GM23338 (cell line): ENCODE measurements around the gene ADH5. TPM values are rescaled to one million over a fixed set of nuclear protein-coding genes. Genes with fewer than 3 reads are reported as not detected.
A peak's percentile ranks its signal among the peaks of the same experiment; 100 is the strongest.
"Not testable (repeated sequence)": the region's sequence is repeated elsewhere in the genome, so short reads cannot be mapped to it uniquely, and the experiment has no call there.

Experiments used
- ATAC-seq: fragments of 200-7000 bp; cut with Tn5 transposase; 3 replicates; pipeline ENCODE4 v1.9.1; 2020
- DNase-seq: peaks from one replicate; pipeline ENCODE4 v3.0.0-alpha.2; 2015; ENCODE audit warnings: low spot score
- H2AFZ ChIP-seq: fragments of 200-600 bp; sonication (generic); 2 replicates; pipeline ENCODE4 v1.8.0; 2016; ENCODE audit warnings: antibody characterized with exemption, mild to moderate bottlenecking, moderate library complexity
- H3F3A ChIP-seq: fragments of 200-600 bp; sonication (generic); replicated peaks from 2 replicates; pipeline ENCODE4 v1.8.0; 2017; ENCODE audit warnings: antibody characterized with exemption, mixed run types, low read depth
- H3K27ac ChIP-seq: fragments of 200-600 bp; sonication (generic); 2 replicates; pipeline ENCODE4 v1.6.1; 2016; ENCODE audit warnings: low read depth
- H3K27me3 ChIP-seq: fragments of 200-600 bp; sonication (generic); 2 replicates; pipeline ENCODE4 v1.8.0; 2016; ENCODE audit warnings: mild to moderate bottlenecking, mixed run types, moderate library complexity; ENCODE audit not compliant: insufficient read depth
- H3K36me3 ChIP-seq: fragments of 200-600 bp; sonication (generic); 2 replicates; pipeline ENCODE4 v1.8.0; 2016; ENCODE audit warnings: mild to moderate bottlenecking; ENCODE audit not compliant: insufficient read depth
- H3K4me1 ChIP-seq: fragments of 200-600 bp; sonication (generic); 2 replicates; pipeline ENCODE4 v1.8.0; 2016; ENCODE audit warnings: mild to moderate bottlenecking, moderate library complexity; ENCODE audit not compliant: insufficient read depth
- H3K4me2 ChIP-seq: fragments of 200-600 bp; sonication (generic); 2 replicates; pipeline ENCODE4 v1.7.1; 2017; ENCODE audit warnings: mixed run types
- H3K4me3 ChIP-seq: fragments of 200-600 bp; sonication (generic); 2 replicates; pipeline ENCODE4 v1.6.1; 2016; ENCODE audit warnings: mixed run types
- H3K79me2 ChIP-seq: fragments of 200-600 bp; sonication (generic); replicated peaks from 2 replicates; pipeline ENCODE4 v1.8.0; 2017; ENCODE audit warnings: mild to moderate bottlenecking; ENCODE audit not compliant: insufficient read depth
- H3K9me2 ChIP-seq: fragments of 200-600 bp; sonication (generic); 2 replicates; pipeline ENCODE4 v1.8.0; 2017; ENCODE audit not compliant: insufficient read depth
- H4K20me1 ChIP-seq: fragments of 200-600 bp; sonication (generic); replicated peaks from 2 replicates; pipeline ENCODE4 v1.8.0; 2017; ENCODE audit warnings: mild to moderate bottlenecking; ENCODE audit not compliant: insufficient read depth
- H3K27ac Mint-ChIP-seq: 2 replicates; pipeline ENCODE4 v1.8.0; 2020; ENCODE audit warnings: inconsistent platforms, mild to moderate bottlenecking, moderate library complexity, mixed read lengths
- H3K27me3 Mint-ChIP-seq: 3 replicates; pipeline ENCODE4 v1.8.0; 2022; ENCODE audit warnings: low read depth, mild to moderate bottlenecking, moderate library complexity, mixed read lengths, inconsistent platforms; ENCODE audit not compliant: insufficient read depth, poor library complexity
- H3K36me3 Mint-ChIP-seq: 3 replicates; pipeline ENCODE4 v1.8.0; 2021; ENCODE audit warnings: low read depth, mild to moderate bottlenecking, inconsistent platforms, moderate library complexity, mixed read lengths
- H3K4me1 Mint-ChIP-seq: 3 replicates; pipeline ENCODE4 v1.8.0; 2020; ENCODE audit warnings: mild to moderate bottlenecking, inconsistent platforms, mixed read lengths
- H3K4me3 Mint-ChIP-seq: 3 replicates; pipeline ENCODE4 v1.8.0; 2021; ENCODE audit warnings: moderate library complexity, mild to moderate bottlenecking, inconsistent platforms, mixed read lengths
- H3K9me3 Mint-ChIP-seq: 3 replicates; pipeline ENCODE4 v1.8.0; 2020; ENCODE audit warnings: moderate library complexity, mild to moderate bottlenecking, inconsistent platforms, mixed read lengths
- CREB1 ChIP-seq: fragments of 250-450 bp; sonication (Bioruptor Pico); IDR thresholded peaks from 2 replicates; pipeline ENCODE4 v1.5.0; 2020; ENCODE audit warnings: low read depth, mild to moderate bottlenecking, moderate library complexity
- CTCF ChIP-seq, 2 experiments: fragments of 200-600 bp in 1 of 2; sonication (generic) in 1 of 2; conservative IDR thresholded peaks; 2 replicates each; pipeline versions ENCODE4 v1.5.1 to v1.6.1; 2016 to 2017; ENCODE audit warnings: antibody characterized with exemption in 2 of 2, low read depth in 2 of 2, mild to moderate bottlenecking in 2 of 2, moderate library complexity in 1 of 2
- EZH2 ChIP-seq: fragments of 200-600 bp; sonication (generic); IDR thresholded peaks from one replicate; pipeline ENCODE4 v1.8.0; 2017; ENCODE audit warnings: antibody characterized with exemption, mild to moderate bottlenecking, low read depth; ENCODE audit not compliant: unreplicated experiment
- EZH2phosphoT487 ChIP-seq: fragments of 200-600 bp; sonication (generic); IDR thresholded peaks from one replicate; pipeline ENCODE4 v1.8.1; 2018; ENCODE audit warnings: antibody characterized with exemption; ENCODE audit not compliant: unreplicated experiment
- JUNB ChIP-seq: IDR thresholded peaks from one replicate; pipeline ENCODE4 v1.6.1; 2016; ENCODE audit warnings: antibody characterized with exemption; ENCODE audit not compliant: unreplicated experiment
- NANOG ChIP-seq: IDR thresholded peaks from 2 replicates; pipeline ENCODE4 v1.6.1; 2016; ENCODE audit warnings: antibody characterized with exemption, borderline replicate concordance
- POLR2AphosphoS5 ChIP-seq: IDR thresholded peaks from 2 replicates; pipeline ENCODE4 v1.6.1; 2016; ENCODE audit warnings: antibody characterized with exemption, low read depth
- STAT1 ChIP-seq: IDR thresholded peaks from one replicate; pipeline ENCODE4 v1.6.1; 2016; ENCODE audit warnings: antibody characterized with exemption; ENCODE audit not compliant: unreplicated experiment
- ZNF114 ChIP-seq: fragments of 250-450 bp; sonication (Bioruptor Pico); IDR thresholded peaks from 2 replicates; pipeline ENCODE4 v1.5.0; 2020; ENCODE audit warnings: mild to moderate bottlenecking, moderate library complexity
- ZNF331 ChIP-seq: fragments of 250-450 bp; sonication (Bioruptor Pico); IDR thresholded peaks from 2 replicates; pipeline ENCODE4 v1.5.0; 2020; ENCODE audit warnings: low read depth, mild to moderate bottlenecking, moderate library complexity
- ZNF462 ChIP-seq: fragments of 250-450 bp; sonication (Bioruptor Pico); IDR thresholded peaks from 2 replicates; pipeline ENCODE4 v1.5.0; 2020; ENCODE audit warnings: mild to moderate bottlenecking, moderate library complexity
- polyA plus RNA-seq: library from polyadenylated mRNA; unstranded; fragments of >200 nt; fragmentation: Nextera tagmentation; extraction: Ambion mirVana; gene quantifications from 2 replicates; pipeline ENCODE4 v1.2.1, GENCODE V29; 2016
- total RNA-seq: library from RNA; depleted of rRNA; stranded (reverse); fragments of >200 nt; shearing (Covaris generic); gene quantifications from 2 replicates; pipeline ENCODE4 v1.2.3, GENCODE V29; 2014
- TF ChIP-seq, protein P1 (sequence below): IDR thresholded peaks from 2 replicates; pipeline ENCODE4 v1.6.1; 2016; ENCODE audit warnings: antibody characterized with exemption

The ADH5 gene
- total and polyA plus RNA-seq, 2 experiments from 2014 or later, result 224 to 250 TPM

- TF ChIP-seq ZNF331 (no peak), JUNB (no peak)
Measured at GRCh38 chr4:99099311-99099710, 10.7 kb upstream of the ADH5 start (continued).

GRCh38 chr4:99091841-99092240 is 3.3 kb upstream of the ADH5 start:
- Histone ChIP-seq H3K79me2 (peaks cover 29% of the 10 kb centered on the region), H3K4me1 (peaks cover 18% of the 10 kb centered on the region)
- not testable (repeated sequence) for H3K36me3 ChIP-seq, H3K9me2 ChIP-seq, H2AFZ ChIP-seq, H3K9me3 Mint-ChIP-seq, H3K27me3 ChIP-seq, H3K27ac Mint-ChIP-seq, H3F3A ChIP-seq, H3K4me3 ChIP-seq, ATAC-seq, H3K4me3 Mint-ChIP-seq, H3K4me2 ChIP-seq, H4K20me1 ChIP-seq, DNase-seq, H3K27ac ChIP-seq
- Mint-ChIP-seq H3K4me1 (peaks cover 28% of the 10 kb centered on the region), H3K36me3 (peaks cover 15% of the 10 kb centered on the region), H3K27me3 (peaks cover 14% of the 10 kb centered on the region)

DNA sequence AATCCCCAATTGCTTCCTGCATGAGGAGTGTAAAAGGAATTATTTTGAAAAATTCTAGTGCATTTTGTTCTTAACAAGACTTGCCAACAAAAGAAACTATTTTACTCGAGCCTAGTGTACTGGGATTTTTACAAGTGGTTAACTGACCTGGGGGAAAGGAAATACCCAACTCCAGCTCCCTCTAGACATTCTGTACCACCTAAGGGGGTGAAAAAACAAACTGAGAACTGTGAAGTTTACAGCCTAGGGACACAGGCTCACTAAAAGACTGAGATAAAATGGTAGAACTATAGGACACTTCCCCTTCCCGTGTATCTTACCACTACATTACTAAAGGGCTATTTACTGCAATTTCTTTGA is 2.6 kb upstream of the ADH5 start:
- Histone ChIP-seq H3K4me1 (peaks cover 18% of the 10 kb centered on the region), H3F3A (no peaks in the 10 kb centered on the region), H2AFZ (no peak overlapping the region), H4K20me1 (no peaks in the 10 kb centered on the region), H3K27ac (no peak overlapping the region), H3K4me3 (0 out of 2 replicates have a peak overlapping the region, but pooled peaks have one; percentile 29), H3K27me3 (no peaks in the 10 kb centered on the region), H3K36me3 (no peaks in the 10 kb centered on the region), H3K79me2 (peaks cover 35% of the 10 kb centered on the region), H3K9me2 (no peaks in the 10 kb centered on the region), H3K4me2 (peak overlapping the region; percentile 93)
- H3K4me1 Mint-ChIP-seq, result peaks cover 33% of the 10 kb centered on the region
- peak overlapping the region; percentile 8; the same call in 1 of the 2 replicates for H3K27ac Mint-ChIP-seq
- no peak for ATAC-seq
- DNase-seq, result no peak
- peaks cover 15% of the 10 kb centered on the region for H3K27me3 Mint-ChIP-seq
- peaks cover 21% of the 10 kb centered on the region for H3K36me3 Mint-ChIP-seq
- peaks cover 3% of the 10 kb centered on the region; the same call in 2 of the 3 replicates for H3K9me3 Mint-ChIP-seq
- peak overlapping the region; percentile 41; the same call in 1 of the 3 replicates for H3K4me3 Mint-ChIP-seq
- TF ChIP-seq, protein P1, sequence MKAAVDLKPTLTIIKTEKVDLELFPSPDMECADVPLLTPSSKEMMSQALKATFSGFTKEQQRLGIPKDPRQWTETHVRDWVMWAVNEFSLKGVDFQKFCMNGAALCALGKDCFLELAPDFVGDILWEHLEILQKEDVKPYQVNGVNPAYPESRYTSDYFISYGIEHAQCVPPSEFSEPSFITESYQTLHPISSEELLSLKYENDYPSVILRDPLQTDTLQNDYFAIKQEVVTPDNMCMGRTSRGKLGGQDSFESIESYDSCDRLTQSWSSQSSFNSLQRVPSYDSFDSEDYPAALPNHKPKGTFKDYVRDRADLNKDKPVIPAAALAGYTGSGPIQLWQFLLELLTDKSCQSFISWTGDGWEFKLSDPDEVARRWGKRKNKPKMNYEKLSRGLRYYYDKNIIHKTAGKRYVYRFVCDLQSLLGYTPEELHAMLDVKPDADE, result no peak
- no peak for TF ChIP-seq ZNF331
- TF ChIP-seq POLR2AphosphoS5, result no peak
- no peak for TF ChIP-seq CTCF (conservative IDR thresholded peaks at IDR 0.05; ENCODE audit: low read depth in 2 of 2)
- TF ChIP-seq ZNF114, result no peak
- TF ChIP-seq STAT1, result no peak
- TF ChIP-seq CREB1, result no peak
- TF ChIP-seq ZNF462 (CRISPR knock-in tag), result no peak
- no peak for TF ChIP-seq EZH2
- no peak for TF ChIP-seq EZH2phosphoT487
- no peak for TF ChIP-seq JUNB
- TF ChIP-seq NANOG, result no peak
